Lower lobe of right lung (tissue), 2 donors: ENCODE measurements around the gene AQP12A. TPM values are rescaled to one million over a fixed set of nuclear protein-coding genes. Genes with fewer than 3 reads are reported as not detected.

Experiments
- ATAC-seq, 2 donors: fragments of 200-7000 bp; cut with Tn5 transposase; one replicate each; pipeline ENCODE4 v1.9.1; 2020 to 2022; ENCODE audit warnings: mild to moderate bottlenecking in 2 of 2, moderate library complexity in 2 of 2
- DNase-seq: peaks from one replicate; pipeline ENCODE4 v3.0.0-alpha.2; 2020
- H3K27ac ChIP-seq: fragments of 200-600 bp; one replicate; pipeline ENCODE4 v1.8.0; 2022
- H3K27me3 ChIP-seq: fragments of 200-600 bp; one replicate; pipeline ENCODE4 v1.8.0; 2022; ENCODE audit warnings: low read depth
- H3K36me3 ChIP-seq: fragments of 200-600 bp; one replicate; pipeline ENCODE4 v1.8.0; 2022; ENCODE audit warnings: mild to moderate bottlenecking
- H3K4me1 ChIP-seq: fragments of 200-600 bp; one replicate; pipeline ENCODE4 v1.8.0; 2022
- H3K4me3 ChIP-seq: fragments of 200-600 bp; one replicate; pipeline ENCODE4 v1.8.0; 2022; ENCODE audit warnings: mild to moderate bottlenecking
- H3K9me3 ChIP-seq: fragments of 200-600 bp; one replicate; pipeline ENCODE4 v1.8.0; 2022
- CTCF ChIP-seq: fragments of 200-600 bp; IDR thresholded peaks from one replicate; pipeline ENCODE4 v1.8.0; 2022; ENCODE audit warnings: antibody characterized with exemption, mild to moderate bottlenecking
- intact Hi-C: fragments of 100-400 bp; cut with DNase I; formaldehyde crosslinking; loops from one replicate; pipeline ENCODE4 v1.11.0; 2022
- total RNA-seq: library from RNA; stranded (reverse); fragmentation: NEBNext Ultra II Directional; extraction: Animal tissue kit (Norgen Biotek cat#: 25700); gene quantifications from one replicate; pipeline ENCODE4 v1.2.1, GENCODE V29; 2021
- donor health status: DM: no; HTN: yes; CAD: no; lungs with severe emphysema.

AQP12A gene
- total RNA-seq, 1 donor from 2014 or later: not detected

DNA sequence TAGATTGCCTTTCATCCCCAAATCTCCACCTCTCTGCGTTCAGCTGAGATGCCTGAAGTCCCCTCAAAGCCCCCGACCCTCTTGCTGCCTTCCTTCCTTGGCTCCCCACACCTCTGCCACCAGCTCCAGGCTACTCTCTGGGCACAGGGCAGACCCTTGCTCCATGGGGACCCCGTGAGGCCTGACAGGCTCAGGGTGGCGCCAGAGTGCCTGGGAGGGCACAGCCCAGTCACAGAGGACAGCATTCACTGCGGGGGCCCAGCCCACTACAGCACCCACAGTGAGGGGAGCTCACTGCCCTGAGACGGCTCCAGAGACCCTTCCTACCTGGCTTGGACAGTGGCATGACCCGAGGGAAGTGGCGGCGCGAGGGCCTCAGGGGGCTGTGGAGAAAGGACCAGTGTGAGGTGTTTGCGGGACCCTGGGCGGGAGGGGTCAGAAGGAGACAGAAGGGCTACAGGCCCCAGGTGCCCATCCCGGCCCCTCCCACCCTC lies 51.0 kb downstream of the AQP12A start:
- DNase-seq: no peak
- Histone ChIP-seq H3K4me1 (no peaks in the 10 kb centered on the region), H3K9me3 (no peaks in the 10 kb centered on the region), H3K4me3 (no peak overlapping the region), H3K27ac (no peak overlapping the region), H3K27me3 (peaks cover 3% of the 10 kb centered on the region), H3K36me3 (no peaks in the 10 kb centered on the region)
- TF ChIP-seq CTCF: no peak
- no peak for ATAC-seq
- intact Hi-C loops: no loop called here

- intact Hi-C loops: no loop called here
- no peak for TF ChIP-seq CTCF
- H3K9me3 ChIP-seq: no peaks in the 10 kb centered on the region
- no peaks in the 10 kb centered on the region for H3K36me3 ChIP-seq
- peaks cover 3% of the 10 kb centered on the region for H3K27me3 ChIP-seq
- no peak overlapping the region for H3K27ac ChIP-seq
- ATAC-seq: no peak
- no peaks in the 10 kb centered on the region for H3K4me1 ChIP-seq
- no peak for DNase-seq
- H3K4me3 ChIP-seq: no peak overlapping the region
Measured at GRCh38 chr2:240745456-240745855, 53.8 kb downstream of the AQP12A start.

DNA sequence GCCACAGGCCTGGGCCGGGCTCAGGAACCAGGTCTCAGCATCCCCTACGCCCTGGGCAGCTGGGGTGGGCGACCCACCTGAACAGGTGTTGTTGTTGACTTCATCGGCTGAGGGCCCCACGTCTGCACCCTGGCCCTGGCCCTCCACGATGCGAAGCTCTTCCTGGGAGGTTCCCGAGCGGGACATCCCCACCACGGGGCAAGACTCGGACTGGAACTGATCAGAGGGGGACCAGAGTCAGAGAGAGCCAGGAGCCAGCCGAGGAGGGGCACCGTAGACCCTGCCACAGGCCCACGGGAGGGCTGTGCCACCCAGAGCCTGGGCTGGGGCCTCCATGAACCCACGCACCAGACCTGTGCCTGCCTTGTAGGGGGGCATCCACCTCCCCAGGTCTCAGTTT lies 54.3 kb downstream of the AQP12A start:
- no peak for ATAC-seq
- H3K27ac ChIP-seq: no peak overlapping the region
- H3K36me3 ChIP-seq: no peaks in the 10 kb centered on the region
- H3K4me3 ChIP-seq: no peak overlapping the region
- TF ChIP-seq CTCF: no peak
- intact Hi-C loops: no loop called here
- no peak for DNase-seq
- no peaks in the 10 kb centered on the region for H3K4me1 ChIP-seq
- H3K9me3 ChIP-seq: no peaks in the 10 kb centered on the region
- peaks cover 3% of the 10 kb centered on the region for H3K27me3 ChIP-seq

DNA sequence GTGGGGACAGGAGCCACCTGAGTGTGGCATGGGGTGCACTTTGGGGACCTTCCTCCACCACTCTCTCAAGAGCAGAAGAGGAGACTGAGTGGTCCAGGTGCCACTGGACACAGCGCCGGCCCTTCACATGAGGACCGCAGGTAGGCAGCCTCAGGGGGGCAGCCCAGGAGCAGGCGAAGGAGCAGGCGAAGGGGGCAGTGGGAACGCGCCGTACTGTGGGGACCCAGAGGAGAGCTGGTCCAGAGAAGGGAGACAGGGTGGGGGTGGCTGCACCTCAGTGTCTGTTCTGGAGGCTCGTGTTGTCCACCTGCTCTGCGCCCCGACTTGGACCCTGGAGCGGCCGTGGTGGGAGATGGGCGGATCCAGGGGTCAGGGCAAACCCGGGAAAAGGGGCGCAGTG lies 55.0 kb downstream of the AQP12A start:
- TF ChIP-seq CTCF: no peak
- Histone ChIP-seq H3K4me1 (no peaks in the 10 kb centered on the region), H3K9me3 (no peaks in the 10 kb centered on the region), H3K27me3 (peaks cover 3% of the 10 kb centered on the region), H3K36me3 (no peaks in the 10 kb centered on the region), H3K27ac (no peak overlapping the region), H3K4me3 (no peak overlapping the region)
- no peak for DNase-seq
- intact Hi-C loops: no loop called here
- no peak for ATAC-seq

GRCh38 chr2:240747256-240747655 lies 55.6 kb downstream of the AQP12A start:
- no peak overlapping the region for H3K27ac ChIP-seq
- intact Hi-C loops: no loop called here
- H3K4me3 ChIP-seq: no peak overlapping the region
- H3K36me3 ChIP-seq: no peaks in the 10 kb centered on the region
- no peaks in the 10 kb centered on the region for H3K4me1 ChIP-seq
- no peak for TF ChIP-seq CTCF
- ATAC-seq: no peak
- H3K9me3 ChIP-seq: no peaks in the 10 kb centered on the region
- H3K27me3 ChIP-seq: no peaks in the 10 kb centered on the region
- no peak for DNase-seq

Other genes starting within 250 kb of the AQP12A start
- gene ANKMY1, start 133.9 kb upstream of the AQP12A start, total RNA-seq: 29.3 TPM
- 5.7 TPM for gene DUSP28, start 131.5 kb upstream of the AQP12A start, total RNA-seq
- 102 TPM for gene RNPEPL1, start 123.4 kb upstream of the AQP12A start, total RNA-seq
- gene CAPN10, start 105.1 kb upstream of the AQP12A start, total RNA-seq: 37.2 TPM
- 4.7 TPM for gene GPR35, start 66.4 kb upstream of the AQP12A start, total RNA-seq
- not detected for gene AQP12B, start 9.0 kb upstream of the AQP12A start, total RNA-seq
- gene KIF1A, start 128.4 kb downstream of the AQP12A start, total RNA-seq: 0.24 TPM
- gene AGXT, start 177.0 kb downstream of the AQP12A start, total RNA-seq: not detected
- gene MAB21L4, start 204.3 kb downstream of the AQP12A start, total RNA-seq: 17.0 TPM
- 3.4 TPM for gene CROCC2, start 214.5 kb downstream of the AQP12A start, total RNA-seq